T-helper 2 cell treated with Interferon-gamma antibody and Interleukin-4, amounts not matched to agents 100 ng/mL and 5 ng/mL, for 36 hours (primary cell): ENCODE data around the gene PALM2AKAP2. TPM values are rescaled to one million over a fixed set of nuclear protein-coding genes. Genes with fewer than 3 reads are reported as not detected.

ENCODE experiments used
- intact Hi-C: fragments of 100-400 bp; cut with micrococcal nuclease; formaldehyde crosslinking; loops from one replicate; pipeline ENCODE4 v1.15.1; 2023
- total RNA-seq: library from RNA; stranded (reverse); gene quantifications from 2 replicates; pipeline ENCODE4 v1.2.3, GENCODE V29; 2022

PALM2AKAP2 gene
- total RNA-seq, 1 donor from 2014 or later: not detected

DNA sequence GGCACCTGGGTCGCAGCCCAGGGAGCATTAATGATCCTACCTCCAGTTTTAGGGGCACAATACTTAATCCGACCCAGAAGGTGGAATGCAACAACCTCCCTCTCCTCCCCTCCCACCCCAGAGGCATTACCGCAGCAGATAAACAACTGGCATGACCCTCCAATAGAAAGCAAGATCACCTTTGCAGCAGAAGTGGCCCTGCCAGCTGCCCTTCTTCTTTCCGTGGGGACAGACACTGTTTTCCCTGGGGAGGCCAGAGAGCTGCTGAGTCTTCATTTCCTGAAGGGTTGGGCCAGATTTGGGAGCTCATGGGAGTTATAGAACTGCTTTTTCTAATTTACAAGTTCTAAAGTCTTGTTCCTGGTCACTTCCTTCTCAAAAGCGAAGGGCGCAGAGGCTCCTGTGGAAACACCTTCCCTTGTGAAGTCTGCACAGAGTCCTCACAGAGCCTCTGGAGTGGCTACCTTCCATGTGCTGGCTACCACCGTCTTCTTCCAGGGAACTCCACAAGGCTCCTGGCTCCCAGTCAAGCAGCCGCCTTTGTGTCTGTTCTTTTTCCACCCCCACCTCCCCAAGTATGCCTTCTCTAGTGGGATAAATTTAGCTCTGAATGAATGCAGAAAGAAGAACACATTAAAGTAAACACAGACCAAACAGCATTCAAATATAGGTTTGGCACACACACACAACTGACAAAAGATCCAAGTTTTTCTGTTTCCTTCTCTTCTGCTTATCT lies 8.0 kb upstream of the PALM2AKAP2 start:
- intact Hi-C loops: no loop called here

DNA sequence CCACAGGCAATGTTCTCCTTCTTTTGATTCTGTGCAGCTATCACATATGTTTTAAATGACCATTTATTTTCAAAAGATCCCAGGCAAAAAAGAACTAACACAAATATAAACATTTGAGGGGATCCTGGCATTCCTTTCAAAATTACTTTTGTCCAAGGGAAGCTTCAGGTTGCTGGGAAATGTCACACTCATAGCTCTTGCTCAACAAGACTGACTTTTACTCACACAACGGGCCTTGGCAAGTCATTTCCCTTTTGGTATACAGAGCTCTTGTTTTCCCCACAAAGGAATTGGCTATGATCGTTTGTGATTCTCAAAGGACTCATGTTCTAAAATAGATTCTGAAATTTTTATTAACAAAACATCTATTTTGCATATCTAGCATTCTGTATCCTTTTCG lies 4.5 kb upstream of the PALM2AKAP2 start:
- intact Hi-C loops: no loop called here

DNA sequence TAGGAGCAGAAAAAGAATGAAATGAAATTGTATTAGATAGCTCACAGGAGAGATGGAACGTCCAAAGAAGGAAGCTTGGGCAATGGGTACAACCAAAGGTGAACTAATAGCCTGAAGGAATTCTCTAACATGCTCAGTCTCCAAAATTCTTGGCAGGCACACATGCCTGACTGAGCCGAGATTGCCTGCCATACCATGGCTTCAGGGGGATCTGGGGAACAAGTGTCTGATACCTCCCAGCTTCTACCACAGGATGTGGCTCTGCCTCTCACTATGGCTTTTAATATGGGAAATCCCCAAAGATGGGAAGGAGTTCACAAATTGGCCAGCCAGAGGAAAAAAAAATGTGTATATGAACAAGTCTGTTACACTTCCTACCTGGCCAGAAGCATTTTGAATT lies 3.6 kb upstream of the PALM2AKAP2 start:
- intact Hi-C loops: no loop called here

DNA sequence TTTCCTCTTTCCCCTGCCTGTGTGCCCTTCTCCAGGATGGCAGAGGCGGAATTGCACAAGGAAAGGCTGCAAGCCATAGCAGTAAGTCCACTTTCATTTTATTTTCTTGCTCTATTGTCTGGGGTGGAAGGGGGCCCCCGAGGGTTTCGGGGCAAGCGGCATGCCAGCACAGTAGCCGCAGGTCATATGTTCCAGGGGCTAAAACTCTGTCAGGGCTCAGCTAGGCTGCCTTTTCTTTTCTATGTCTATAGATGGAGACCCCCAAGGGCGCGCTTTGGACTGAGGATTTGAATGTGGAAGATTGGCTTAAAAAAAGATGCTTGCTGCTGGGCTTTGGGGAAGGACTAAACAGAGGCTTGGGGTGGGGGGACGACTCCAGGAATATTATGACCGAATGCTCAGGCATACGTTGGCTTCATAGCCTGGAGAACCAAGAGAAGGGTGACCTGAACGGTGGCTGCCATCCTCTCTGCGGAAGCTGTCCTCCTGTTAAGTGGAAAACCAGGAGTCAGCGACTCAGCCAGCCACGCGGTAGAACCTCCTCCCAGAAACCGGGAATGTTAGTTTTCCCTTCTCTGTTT lies 545 bp downstream of the PALM2AKAP2 start:
- intact Hi-C loops: no loop called here

DNA sequence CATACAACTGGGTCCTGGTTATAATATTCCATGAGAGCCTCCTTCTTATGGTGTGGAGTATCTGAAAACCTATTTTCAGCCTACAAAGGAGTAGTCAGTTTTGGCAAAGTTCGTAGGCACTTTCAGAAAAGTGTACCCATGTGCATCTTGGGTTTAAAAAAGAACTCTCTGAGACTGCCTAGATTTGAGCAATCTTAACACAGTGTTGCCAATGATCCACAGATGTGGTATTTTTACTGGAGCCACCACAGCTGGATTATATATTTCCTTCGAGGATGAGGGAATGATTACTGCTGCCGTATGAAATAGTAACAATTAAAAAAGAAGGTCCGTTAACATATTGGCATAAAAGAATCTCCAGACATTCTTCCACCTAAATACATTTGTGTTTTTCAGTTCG lies 1.1 kb downstream of the PALM2AKAP2 start:
- intact Hi-C loops: no loop called here

DNA sequence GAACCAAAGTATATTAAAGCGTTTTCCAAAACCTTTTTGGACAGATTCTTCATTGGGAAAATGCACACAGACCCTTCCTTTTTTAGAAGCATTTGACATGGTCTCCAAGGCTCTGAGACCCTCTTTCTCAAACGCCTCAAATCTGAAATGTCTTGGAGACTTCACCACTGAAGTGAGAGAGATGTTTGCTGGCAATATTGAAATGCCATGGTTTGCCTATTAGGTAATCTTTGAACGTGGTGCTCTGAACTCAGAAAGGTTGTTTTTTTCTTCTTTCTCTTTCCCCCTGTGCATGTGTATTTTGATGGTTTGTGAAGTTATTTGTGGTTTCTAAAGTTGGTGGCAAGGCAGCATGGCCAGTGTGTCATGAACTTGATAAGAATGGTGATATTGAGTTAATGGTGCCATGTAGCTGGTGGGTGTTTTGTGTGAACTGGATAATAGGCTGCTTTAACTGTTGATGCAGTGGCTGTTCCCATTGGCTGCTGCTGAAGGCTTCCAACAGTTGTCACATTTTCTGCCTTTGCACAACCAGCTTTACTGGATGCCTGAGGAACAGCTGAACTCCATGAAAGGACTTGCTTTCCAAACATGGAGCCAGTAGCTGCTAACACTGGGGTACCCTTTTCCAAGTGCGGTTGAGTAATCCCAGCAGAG lies 1.7 kb downstream of the PALM2AKAP2 start:
- intact Hi-C loops: no loop called here

DNA sequence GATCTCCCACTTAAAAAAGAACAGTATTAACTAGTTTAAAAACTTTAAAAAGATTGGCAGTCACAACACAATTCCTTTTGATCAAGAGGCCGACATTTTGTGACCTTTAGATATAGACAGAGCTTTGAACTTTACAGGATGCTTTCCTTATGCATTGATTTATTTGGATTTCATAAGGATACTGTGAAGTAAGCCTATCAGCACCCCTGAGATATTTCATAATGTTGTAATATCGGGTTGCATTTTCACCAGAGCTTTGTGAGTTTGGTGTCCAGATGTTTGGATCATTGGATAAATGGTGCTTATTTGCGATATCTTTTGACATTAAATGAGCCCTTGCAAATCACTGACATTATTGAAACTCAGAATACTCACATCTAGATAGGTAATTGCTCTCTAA lies 7.7 kb downstream of the PALM2AKAP2 start:
- intact Hi-C loops: no loop called here

DNA sequence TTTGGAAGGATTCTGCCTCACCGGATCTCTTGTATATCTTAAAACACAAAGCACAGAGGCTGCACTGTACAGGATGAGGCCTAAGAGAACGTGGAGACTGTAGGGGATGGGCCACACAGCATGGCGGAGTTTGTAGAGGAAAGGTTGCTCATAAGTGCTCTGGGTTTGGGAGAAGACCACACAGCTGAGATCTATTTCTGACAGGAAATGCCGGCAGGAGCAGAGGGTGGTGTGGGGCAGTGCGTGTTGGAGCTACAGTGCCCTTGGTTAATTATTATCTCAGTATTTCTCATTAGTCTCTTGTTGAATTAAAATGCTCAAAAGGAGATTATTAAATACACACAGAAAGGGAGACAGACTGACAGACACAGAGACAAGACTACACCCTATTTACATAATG lies 9.6 kb downstream of the PALM2AKAP2 start:
- intact Hi-C loops: no loop called here

DNA sequence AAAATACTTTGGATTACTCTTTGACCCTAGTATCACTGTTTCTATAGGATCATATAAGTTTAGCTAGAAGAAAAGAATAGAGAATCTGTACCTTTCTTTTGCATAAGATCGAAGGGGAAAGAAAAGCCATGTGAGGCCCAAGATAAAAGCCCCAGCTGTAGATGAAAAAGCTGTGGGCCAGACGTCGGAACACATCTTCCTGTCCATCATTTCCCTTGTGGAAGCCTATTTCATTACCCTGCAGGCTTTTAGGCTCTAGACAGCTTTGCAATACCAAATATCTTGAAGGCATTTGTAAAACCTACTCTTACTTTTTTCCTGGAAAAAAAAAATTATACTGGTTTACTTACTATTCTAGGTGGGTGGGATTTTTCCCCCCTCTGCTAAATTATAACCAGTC lies 10.0 kb downstream of the PALM2AKAP2 start:
- intact Hi-C loops: no loop called here

DNA sequence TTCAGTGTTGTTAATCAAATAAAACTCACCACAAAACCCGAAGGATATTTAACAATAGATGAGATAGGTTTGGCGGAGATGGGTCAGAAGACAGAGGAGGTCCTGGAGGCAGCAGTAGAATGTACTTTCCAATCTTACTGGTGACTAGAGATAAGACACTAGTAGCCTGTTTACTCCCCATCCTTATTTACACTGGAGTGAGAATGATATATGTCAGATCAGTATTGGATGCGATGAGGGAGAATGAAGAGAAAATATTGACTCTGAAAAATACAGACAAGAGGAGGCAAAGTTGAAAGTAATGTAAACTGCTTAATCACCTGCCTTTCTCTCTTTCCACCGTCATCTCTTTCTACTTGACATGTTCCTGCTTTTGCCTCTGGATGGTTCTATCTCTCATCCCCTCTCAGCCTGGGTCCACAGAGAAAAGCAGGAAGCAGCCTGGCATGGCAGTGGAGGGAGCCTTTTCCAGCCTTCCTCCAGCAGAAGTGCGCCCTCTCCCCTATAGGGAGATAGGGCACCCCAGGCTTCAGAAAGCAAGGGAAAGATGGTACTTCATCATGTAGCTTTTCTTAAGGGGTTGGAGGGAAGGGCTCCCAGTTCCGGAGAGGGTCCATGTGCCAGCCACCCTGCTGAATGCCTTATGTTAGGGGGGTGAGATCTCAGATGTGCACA lies 11.1 kb downstream of the PALM2AKAP2 start:
- intact Hi-C loops: no loop called here

DNA sequence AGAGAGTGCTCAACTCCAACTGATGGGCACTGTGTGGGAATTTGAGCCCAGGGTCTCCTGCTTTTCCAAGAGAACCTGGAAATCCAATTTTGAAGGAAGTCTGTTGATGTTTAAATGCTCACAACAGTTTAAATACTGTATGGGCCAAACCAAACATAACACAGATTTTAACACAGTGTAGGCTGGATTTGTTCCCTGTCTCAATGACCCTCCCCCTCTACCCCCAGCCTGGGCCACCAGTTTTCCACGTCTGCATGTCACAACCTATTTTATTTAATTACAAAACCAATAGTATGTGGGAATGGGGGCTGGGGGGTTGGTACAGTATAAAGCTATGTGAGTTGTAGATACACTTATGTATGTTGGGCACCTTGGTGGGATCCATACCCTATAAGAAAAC lies 11.7 kb downstream of the PALM2AKAP2 start:
- intact Hi-C loops: no loop called here

DNA sequence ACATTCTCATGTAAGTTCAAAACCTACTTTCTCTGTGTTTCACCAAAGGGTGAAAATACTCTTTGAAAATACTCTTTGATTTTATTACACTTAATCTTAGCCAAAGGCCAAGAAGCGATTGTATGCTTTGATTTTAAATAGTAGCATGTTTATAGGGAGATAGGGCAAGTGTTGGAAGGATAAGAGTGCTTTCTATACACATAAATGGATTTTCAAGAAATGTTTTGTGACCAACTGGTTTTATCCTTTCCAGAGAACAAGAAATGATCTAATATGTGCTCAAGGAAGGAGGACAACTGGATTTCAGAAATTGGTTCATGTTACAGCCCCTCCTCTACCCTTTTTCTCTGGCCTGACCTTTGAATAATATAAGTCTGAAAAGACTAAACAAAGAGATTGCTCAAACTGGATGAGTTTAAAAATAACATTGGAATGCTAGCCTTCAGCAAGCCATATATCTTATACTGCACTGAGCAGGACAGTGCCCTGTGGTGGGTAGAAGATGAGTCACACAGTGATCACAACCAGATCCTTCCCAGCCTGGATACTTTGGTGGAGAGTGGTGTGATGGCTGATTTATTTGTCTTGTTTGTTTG lies 13.1 kb downstream of the PALM2AKAP2 start:
- intact Hi-C loops: no loop called here

DNA sequence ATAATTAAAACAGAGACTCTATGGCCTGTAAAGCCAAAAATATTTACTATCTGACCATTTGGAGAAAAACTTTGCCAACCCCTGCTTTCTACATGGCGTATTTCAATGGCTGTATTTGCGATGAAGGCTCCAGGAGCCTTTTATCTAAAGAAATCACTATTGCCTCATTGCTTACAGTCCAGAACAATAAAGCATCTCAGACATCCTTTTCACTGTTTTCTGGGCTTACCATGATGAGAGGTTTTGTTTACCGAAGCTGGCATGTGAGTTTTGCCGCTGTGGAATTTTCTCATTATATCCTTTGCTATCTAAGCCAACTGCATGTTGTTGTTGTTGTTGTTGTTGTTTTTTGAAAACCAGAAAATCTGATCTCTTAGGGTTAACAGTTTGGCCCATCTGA lies 13.9 kb downstream of the PALM2AKAP2 start:
- intact Hi-C loops: no loop called here

DNA sequence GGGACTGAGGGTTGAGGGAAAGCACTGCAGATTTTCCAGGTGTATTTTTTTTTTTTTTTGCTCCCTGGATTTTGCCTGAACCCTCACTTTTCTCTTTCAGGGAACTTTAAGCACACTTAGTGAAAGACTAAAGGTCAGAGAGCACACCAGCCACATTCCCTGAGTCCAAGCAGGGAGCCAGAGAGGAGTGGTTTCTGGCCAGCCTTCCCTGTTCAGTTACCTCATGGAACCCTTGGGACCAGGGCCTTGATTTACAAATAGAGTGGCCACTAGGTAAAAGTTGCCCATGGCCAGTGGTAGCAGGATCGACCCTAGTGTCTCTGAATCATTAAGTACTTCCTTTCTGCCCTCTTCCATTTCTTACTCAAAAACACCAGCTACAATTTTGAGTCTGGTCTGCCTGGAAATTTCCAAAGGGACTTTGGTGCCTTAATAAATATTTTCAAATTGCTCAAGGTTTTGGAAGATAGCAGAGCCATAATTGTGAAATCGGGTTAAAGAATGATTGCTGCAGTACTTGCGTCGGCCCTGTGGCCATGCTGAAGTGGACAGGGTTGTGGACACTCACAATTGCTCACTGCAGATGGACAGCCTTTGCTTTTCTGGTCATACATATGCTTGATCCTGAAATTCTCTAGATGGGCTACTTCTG lies 14.5 kb downstream of the PALM2AKAP2 start:
- intact Hi-C loops: no loop called here

DNA sequence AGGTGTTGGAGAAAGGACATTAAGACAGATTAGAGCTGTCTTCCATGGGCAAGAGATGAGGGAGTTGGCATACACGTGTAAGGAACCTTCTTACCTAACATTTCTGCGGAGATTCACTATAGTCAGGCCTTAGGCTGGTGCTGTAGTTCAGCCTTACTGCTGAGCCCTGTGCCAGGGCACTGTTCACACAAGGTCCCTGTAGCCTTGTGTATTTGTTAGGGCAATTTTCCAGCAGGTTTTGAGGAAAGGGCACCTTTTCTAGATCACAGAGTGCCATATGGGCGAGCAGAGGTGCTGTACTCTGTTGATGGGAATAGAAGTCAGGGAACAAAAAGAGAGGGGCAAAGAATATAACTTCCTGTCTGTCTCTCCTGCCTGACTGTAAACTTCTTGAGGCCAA lies 15.6 kb downstream of the PALM2AKAP2 start:
- intact Hi-C loops: no loop called here

DNA sequence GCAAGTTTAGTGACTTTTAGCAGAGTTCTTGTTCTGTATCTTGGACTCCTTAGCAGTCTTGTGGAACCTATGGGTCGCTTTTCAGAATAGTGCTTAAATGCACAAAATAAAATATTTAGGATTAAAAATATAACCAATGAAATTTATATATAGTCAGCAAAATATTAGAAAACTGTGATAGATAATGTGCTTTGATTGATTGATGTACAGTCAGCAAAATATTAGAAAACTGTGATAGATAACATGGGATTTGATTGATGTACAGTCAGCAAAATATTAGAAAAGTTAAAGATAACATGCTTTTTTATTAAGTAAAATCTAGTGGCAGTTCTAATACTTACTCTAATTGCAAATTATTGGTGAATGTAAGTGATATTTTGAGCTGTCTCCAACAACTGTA lies 16.1 kb downstream of the PALM2AKAP2 start:
- intact Hi-C loops: no loop called here

DNA sequence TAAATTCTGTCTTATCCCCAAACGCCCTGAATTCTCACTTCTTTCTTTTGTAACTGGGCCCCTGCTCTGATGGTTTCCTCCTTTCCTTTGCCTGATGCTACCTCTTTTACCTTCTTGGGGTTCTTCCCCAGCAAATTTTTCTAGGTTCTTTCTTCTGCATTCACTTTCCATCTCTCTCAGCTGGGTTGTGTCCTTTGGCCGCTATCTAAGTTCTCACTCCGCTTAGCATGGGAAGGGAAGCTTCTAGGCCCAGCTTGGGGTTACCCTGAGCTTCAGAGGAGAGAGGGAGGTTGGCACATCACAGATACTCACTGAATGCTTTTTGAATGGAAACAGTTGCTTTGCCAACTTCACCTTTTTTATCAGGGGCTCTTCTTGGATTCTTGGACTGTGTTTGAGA lies 17.0 kb downstream of the PALM2AKAP2 start:
- intact Hi-C loops: no loop called here

DNA sequence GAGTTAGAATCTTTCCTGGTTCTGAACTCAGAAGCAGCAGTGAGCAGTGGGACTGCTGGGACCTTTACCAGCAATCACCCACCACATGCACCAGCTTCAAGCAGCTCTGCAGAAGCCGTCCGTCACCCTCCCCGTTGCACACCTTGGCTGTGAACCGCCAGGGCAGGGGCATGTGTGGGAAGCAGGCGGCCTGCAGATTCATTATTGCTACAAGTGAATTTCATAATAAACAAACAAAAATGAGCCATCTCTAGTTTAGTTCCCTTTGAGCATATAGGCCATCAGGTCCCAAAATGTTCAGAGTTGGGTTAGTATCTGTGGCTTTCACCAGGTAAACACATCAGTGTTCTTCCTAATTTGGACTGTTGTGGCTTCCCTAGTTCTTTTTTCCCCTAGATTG lies 17.5 kb downstream of the PALM2AKAP2 start:
- intact Hi-C loops: no loop called here

DNA sequence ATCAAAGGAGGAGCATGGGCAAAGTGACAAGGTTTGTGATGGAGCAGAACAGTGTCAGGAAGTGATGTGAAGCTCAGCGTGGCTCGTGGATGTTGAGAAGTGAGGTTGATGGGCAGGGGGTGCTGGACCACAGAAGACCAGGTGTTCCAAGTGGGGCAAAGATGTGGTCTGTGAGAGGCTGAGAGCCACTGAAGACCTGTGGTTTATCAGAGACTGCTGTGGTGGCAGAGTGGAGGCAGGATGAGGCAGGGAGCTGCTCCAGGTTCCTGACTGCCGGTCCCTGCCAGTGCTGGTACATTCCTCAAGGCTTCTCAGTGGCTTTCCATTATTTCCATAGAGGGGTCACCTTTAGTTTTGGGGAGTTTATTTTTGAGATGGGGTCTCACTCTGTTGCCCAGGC lies 19.1 kb downstream of the PALM2AKAP2 start:
- intact Hi-C loops: no loop called here

DNA sequence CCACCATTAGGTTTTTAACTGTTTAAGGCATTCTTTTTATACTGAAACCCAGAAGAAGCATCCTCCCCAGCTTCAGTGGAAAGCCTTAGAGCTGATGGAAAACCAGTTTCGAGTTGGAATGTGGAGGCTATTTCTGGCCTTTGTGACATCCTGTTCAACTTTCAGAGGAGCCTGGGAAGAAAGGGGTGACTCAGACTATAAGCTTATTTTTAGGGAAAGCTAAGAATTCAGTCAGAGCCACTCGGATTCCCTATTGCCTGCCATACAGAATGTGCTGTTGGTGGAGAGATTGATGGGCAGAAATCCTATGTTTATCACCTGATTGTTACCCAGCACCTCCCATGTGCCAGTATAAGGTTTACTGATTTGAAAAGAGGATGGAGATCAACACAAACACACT lies 19.8 kb downstream of the PALM2AKAP2 start:
- intact Hi-C loops: no loop called here

DNA sequence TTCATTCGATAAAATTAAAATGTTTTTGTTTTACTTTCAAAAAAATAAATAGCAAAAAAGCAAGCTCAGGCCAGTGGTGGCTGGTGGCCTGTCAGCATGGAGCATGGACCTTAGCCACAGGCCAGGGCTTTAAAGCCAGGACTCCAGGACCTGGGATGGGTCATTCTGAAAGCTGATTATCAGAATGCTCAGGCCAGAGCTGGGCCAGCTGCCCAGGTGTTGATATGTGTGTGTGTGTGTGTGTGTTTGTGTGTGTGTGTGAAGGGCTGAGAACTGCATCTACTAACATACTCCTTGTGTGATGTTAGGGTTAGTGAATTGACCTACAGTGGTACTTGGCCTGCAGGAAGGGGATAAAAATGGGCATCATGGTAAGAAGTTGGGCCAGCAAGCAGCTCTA lies 21.5 kb downstream of the PALM2AKAP2 start:
- intact Hi-C loops: no loop called here
